Fibroblast of skin of scalp (primary cell): Measurements from ENCODE around the gene TARBP1.
"Not testable (repeated sequence)": the region's sequence is repeated elsewhere in the genome, so short reads cannot be mapped to it uniquely, and the experiment has no call there.

Experiments
- DNase-seq: peaks from one replicate; pipeline ENCODE4 v3.0.0-alpha.2; 2013

TARBP1 gene

DNA sequence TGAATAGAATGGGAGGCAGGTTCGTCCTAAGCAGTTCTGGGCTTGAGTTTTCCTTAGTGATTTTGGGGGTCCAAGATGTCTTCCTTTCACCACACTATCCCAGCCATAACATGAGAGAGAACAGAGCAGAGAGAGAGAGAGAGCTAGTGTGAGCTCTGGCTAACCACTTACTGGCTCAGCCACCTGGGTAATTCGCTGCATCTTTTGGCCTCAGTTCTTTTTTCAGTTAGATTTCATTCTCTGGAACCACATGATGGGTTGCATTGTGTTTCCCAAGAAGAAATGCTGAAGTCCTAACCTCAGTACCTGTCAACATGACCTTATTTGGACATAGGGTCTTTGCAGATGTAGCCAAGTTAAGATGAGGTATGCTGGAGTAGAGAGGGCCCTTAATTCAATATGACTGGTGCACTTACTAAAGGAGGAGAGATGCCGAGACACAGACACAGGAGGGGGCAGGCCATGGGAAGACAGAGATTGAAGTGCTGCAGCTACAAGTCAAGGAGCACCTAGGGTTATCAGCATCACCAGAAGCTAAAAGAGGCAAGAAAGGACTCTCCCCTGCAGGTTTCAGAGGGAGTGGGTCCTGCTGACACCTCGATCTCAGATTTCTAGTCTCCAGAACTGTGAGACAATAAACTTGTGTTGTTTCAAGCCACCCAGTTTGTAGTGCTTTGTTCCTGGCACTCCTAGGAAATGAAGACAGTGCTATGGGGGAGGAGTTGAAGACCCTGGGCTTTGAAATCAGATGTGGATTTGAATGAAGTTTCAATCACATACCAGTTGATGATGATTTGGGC is 26.2 kb upstream of the TARBP1 start:
- no peak for DNase-seq

DNA sequence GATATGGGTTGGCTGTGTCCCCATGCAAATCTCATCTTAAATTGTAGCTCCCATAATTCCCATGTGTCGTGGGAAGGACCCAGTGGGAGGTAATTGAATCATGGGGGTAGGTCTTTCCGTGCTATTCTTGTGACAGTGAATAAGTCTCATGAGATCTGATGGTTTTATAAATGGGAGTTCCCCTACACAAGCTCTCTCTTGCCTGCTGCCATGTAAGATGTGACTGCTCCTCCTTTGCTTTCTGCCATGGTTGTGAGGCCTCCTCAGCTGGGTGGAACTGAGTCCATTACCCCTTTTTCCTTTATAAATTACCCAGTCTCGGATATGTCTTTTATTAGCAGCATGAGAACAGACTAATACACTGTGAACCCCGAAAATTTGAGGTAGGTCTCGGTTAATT is 25.3 kb upstream of the TARBP1 start:
- DNase-seq, result not testable (repeated sequence)

DNA sequence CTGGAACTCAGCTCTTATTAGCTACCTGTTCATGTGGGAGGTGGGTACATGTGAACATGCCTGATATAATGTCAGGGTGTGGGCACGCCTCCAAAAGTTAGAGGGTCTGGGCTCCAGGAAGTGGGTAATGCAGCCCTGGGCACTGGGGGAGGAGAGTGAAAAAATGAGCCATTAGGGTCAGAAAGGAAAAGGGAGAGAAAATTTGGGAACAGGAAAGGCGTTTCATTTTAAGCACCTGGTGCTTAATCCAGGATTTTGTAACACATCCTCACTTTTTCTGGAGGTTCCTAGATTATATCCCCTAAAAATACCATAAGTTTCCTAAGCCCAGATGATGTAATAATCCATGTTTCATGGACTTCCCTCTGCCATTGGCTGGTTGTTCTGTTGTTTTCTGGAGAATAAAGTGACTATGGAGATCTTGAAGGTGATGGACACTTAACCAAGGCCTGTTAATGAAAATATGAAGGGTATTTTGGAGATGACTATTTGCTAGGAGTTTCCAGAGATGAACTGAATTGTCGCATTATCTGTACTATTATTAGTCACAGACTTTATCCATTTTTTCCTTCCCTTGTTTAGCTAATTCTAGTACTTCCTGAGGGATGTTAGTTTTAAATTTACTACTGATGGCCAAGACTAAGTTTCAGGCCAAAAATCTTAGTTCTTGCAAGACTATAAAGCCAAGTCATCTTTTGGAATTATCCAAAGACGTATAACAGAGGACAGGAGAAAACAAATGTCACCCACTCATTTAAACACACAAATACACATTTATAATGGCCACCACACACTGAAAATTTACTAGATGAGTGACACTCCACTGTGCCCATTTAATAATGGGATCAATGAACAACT is 24.4 kb upstream of the TARBP1 start:
- no peak for DNase-seq

DNA sequence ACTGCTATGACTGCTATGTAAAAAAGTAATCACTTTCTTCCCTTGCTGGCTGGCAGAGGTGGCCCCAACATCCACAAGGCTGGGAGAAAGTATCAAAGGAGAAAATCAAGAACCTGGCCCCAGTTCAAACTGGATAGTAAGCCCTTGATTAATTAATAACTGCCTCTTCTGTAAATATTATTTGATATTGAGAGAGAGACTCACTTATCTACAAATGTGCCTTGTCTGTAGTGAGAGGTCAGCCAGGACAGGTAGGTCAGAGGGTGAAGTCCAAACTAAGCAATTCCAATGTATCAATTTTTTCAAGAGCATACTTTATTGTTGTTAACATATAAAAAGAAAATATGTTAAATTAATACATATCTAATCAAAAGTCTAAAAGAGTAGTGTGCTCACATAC is 23.8 kb upstream of the TARBP1 start:
- DNase-seq, result no peak

DNA sequence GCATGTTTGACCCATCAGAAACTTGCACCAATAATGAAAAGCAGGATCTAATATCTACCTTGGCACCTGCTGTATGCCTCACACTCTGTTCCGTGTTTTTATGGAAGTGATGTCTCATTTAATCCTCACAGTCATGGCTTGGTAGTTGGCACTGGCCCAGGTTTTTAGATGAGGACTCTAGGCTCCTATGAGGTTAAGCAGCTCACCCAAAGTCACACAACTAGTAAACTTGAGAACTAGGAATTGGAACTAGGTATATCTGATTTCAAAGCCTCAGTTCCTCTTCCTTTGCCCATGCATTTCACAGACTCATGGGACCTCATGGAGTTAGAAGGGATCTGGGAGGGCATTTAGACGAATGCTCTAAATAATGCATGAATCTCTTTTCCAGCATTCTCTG is 21.3 kb upstream of the TARBP1 start:
- peak; percentile 38 for DNase-seq

DNA sequence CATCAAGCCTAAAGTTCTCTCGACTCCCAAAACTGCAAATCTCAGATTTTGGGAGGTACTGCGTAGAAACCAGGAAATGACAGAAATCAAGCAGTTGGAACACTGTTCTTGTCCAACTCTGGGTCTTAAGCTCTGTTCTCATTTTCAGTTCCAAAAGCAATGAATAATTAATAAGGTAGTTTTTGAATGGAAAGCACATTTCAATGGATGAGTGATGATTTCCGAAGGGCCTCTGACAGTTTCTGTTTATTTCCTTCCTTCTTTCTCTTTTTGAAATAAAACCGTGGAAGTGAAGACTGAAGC is 20.9 kb upstream of the TARBP1 start:
- DNase-seq, result no peak

DNA sequence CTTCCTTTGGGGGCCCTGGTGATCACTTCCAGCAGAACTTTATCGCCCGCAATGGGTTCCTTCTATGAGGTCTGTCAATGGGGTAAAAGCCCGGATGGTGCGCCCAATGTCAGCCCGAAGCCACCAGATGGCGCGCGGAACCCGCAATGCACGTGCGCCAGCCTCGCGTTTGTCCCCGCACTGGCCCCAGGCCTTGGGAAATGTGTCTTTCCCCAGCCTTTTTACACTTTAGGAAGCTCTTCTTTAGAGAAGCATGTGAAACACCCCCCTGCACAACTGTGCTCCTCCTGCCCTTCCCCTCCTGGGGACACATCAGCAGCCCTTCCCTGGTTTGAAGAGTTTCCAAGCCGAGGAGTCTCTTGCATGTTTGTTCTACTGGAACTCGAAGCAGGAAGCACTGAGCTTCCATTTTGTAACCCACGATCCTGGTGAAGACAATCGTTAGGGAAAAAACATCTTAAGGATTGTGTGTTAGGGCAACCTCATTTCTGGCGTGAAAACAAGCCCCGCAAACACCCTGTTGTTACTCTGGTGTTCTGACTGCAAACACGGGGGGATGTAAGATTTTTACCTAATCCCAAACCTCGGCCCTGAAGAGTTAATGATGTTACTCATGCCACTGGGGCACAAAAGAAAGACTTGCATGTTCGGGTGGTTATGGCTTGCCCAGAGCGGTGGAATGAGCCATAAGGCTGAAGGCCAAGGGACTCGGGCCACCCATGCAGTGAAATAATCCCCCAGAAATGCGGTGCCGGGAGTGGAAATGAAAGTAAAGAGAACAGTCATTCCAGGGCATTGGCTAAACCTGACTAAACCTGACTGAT is 20.4 kb upstream of the TARBP1 start:
- DNase-seq, result peak; percentile 95

DNA sequence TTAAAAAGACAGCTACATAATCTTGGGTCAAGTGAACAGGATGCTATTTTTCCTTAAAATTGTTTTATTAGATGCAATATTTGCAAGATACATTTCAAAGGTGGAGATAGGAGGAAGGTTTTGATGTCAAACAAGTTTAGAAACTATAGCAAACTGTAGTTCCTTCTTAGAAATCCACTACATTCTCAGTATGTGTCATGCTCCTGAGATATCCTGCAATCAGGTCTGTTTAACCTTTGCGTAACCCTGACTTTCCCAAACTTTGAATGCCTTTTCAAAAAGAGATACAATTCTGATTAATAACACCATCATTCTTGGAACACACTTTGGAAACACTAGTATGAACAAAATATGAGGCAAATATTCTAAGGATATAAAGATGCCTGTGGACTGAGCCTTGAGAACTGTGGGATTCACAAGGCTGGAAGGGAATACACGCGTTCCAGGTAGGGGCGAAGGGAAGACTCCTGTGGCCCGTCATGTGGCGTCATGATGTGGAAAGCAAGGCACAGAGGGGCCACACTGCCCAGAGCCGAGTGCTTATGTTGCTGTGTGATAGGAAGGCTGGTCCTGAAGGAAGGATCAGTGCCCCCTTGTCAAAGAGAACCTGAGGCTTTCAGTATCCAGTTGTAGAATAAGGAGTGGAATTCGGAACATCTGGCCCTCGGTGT is 19.6 kb upstream of the TARBP1 start:
- no peak for DNase-seq

DNA sequence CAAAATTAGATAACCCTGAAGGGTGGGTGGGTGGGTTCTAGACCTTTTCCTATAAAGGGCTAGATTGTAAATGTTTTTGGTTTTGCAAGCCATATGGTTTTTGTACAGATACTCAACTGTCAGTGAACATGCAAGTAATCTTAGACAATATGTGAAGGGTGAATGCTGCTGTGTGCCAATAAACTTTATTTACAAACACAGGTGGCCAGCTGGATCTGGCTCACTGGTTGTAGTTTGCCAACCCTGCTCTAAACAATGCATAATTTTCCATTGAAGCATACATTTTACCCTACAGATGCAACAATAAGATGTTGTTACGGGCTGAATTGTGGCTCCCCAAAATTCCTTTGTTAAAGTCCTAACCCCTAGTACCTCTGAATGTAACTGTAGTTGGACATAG is 18.6 kb upstream of the TARBP1 start:
- DNase-seq, result no peak

DNA sequence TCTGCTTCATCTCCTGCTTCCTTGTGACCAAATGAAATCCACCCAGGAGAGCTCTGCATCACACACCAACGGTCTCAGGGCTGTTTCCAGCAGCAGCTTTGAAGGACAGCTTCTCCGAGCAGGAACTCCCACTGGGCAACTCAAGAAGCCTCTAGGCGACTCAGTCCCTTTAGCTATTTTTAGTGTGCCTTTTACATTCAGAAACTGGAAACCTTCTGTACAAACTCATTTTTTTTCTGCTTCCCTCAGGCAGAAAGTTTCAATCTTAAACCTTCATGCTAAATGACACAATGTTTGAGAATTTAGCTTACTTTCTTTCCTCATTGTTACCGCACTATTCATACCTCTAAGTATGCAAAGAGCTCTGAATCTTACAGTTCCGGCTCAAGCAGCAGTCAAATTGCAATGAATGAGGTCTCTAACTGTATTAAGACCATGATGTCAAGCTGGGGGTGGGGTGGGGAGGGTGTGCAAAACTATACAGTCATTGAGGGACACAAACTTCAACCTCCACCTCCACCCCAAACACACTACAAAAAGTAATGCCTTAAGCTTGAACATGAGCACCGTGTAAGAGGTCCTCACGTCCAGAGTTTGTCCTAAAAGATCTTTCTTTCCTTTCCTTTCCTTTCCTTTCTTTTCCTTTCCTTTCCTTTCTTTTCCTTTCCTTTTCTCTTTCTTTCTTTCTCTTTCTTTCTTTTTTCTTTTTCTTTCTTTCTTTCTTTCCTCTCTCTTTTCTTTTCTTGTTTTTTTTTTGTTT is 16.4 kb upstream of the TARBP1 start:
- peak; percentile 94 for DNase-seq

DNA sequence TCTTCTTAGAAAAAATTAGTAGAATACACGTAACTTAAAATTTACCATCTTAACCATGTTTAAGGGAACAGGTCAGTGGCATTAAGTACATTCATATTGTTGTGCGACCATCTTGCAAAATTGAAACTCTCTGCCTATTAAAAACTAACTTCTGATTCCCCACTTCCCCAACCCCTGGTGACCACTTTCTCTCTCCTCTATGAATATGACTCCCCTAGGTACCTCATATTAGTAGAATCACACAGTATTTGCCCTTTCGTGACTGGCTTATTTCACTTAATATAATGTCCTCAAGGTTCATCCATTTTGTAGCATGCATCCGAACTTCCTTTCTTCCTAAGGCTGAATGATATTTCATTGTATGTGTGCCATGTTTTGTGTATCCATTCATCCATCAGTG is 15.1 kb upstream of the TARBP1 start:
- no peak for DNase-seq

DNA sequence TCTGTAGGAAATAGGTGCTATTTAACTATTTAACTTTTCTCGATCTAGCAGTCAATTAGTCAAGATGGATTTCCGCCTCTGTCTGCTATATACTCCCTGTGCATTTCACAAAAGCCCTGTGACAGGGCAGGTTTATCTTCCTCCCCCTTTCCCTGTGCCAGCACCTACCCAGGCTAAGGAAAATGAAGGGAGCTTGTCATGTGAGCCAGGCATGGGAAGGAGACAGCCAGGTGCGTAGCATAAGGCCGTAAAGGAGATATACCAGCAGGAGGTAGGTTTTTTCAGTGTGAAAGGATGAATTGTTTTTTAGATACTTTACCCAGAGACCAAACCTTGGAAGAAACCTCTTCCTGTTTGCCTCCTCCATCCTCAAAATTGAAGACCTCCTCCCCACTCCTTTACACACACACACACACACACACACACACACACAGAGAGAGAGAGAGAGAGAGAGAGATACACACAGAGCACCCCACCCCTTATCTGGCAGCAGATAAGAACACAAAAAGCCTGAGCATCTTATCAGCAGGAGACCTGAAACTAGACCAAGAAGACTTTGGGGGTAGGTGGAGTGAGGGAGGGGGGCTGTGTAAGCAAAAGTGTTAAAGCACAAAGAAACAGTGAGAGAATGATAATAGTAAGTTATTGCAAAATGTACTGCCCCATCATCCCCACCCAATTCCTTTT is 12.0 kb upstream of the TARBP1 start:
- DNase-seq, result no peak

DNA sequence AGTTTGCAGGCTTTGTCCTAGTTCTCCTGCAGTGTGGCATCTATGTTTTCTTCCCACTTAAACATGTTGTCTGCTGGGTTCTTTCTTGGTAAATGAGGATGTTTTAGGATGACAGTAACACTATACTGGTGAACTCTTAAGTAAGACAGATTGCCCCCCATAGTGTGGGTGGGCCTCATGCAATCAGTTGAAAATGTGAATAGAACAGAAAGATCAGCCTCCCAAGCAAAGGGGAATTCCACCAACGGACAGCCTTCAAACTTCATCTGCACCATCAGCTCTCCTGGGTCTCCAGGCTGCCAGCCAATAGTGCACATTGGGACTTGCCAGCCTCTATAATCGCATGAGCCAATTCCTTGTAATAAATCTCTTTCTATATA is 10.7 kb upstream of the TARBP1 start:
- DNase-seq, result no peak

DNA sequence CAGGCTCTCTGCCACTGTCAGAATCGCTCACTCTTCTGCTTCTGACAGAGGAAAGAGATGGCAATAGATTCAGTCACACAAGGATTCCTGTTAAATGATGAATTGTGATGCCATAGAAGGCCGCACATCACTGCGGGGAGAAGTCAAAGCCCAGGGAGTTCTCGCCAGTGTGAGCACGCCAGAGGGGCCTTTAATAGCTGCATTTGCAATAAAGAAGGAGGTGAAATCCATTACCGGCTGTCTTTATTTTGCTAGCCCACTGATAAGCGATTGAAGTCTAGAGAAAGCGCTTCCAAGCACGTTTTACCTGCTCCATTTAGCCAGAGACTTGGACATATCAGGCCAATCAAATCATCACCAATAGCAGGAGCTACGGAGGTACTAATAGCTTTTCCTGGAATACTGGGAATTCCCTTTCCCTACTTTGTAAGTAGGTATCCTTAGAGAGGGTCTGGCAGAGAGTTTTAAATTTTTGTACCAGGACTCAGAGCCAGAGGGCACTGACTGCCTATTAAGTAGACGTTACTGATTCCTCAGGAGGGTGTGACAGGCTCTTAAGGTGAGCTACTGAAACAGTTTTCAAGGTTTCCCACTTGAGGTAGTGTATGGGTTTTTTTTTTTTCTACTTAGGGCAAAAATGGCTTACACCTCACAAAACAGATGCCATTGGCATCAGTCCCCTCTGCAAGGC is 10.2 kb upstream of the TARBP1 start:
- no peak for DNase-seq

DNA sequence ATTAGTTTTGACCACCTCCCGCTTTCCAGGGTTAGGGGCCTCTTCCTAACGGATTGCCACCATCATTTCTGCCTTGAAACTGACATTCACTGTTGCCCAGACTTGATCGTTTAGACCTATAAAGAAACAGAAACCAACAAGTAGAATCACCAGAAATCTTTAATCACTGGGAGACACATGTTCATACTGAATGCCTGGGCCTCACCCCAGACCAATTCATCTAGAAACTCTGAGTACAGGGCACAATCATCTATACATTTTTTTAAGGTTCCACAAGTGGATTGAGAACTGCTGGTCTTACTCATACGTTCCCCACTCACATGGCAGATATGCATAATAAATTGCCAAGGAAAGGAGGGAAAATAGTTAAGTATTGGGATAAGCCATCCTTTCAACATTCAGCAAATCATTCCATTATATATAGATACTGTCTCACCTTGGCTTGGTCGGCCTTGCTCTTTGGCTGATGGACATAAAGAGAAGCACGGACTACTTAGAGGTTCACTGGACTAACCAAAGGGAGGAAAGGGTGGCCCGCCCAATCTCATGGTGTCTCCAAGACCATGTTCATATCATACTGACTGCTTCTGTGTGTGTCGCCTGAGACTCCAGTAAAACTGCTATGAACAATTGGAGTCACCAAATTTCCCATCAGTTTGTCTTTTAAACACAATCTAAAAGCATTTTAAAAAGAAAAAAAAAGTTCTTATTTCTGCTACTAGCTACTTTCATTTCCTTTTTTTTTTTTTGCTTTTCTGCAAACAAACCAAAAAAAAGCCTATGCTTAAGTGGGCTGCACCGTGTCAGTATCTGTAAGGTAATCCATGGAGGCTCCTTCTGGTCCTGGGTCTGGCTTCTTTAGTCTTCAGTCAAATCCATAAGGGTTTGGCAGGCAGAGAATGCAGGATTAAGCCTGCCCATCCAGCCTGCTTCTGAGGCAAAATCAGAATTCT is 9.4 kb upstream of the TARBP1 start:
- DNase-seq, result no peak

DNA sequence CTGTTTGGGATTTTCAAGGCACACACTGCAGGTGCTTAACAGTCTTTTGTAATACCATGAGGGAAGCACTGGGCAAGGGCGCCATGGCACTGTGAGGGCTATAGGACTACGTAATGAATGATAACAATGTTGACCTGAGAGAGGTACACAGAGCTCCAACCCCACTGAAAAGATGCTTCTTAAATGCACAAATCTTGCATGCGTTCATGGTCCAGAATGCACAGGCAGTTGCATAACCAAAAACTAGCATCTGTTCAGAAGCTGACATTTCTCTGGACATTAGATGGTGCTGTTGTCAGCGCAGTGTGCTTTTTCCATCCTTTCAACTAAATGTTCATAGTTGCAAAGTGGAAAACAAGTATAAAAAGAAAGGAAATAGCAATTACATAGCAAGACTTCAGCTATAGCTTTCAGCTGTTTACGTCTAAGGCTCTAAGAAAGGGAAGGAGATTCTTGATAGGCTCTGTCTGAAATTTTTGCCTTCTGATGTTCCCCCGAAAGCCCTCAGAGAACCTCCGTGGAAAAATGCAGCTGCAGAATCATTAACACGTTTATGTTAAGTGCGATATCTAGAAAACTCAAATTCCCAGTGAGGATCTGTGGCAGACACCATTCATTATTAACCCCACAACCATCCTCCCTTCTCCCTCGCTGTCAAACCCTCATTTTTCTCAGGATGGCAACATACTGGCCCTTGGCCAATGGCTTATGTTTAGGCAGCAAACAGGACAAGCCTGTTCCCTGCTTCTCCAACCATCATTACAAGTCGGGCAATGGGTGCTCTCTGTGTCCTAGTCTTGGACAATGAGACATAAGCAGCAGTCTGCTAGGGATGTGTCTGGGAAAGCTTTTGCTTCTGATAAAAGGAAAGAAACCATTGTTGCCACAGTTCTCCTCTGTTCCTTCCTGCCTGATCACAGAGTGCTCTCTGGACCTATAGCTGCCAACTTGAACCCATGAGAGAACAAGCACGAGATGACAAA is 8.2 kb upstream of the TARBP1 start:
- peak; percentile 73 for DNase-seq

DNA sequence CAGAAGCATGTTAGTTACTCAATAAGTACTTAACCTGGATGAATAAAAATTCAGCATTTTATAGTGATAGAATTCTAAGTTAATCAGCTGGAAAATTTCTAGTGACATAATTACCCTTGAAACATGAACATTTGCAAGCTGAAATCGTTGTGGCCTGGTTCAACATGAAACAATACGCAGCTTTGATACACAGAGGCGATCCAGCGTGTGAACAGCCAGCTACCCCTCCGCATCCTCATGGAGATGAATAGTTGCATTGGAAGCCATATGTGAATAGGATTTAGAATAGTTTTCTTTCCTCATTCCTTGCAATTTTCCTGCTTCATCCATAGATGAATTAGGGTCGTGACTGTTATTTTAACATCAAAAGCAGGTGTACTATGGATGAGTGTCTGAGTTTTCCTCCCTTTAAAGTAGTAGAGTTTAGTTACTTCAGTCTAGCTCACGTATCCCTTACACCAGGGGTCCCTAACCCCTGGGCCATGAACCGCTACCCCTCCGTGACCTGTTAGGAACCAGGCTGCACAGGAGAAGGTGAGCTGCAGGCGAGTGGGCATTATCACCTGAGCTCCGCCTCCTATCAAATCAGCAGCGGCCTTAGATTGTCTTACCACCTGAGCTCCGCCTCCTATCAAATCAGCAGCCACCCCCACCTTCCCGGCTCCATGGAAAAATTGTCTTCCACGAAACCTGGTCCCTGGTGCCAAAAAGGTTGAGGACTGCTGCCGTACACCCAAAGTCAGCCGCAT is 6.2 kb upstream of the TARBP1 start:
- no peak for DNase-seq
